ENCODE data around the gene ALG13.

- no peak for TF ChIP-seq POLR2A (IDR thresholded peaks at IDR 0.05)
- TF ChIP-seq, protein P1, sequence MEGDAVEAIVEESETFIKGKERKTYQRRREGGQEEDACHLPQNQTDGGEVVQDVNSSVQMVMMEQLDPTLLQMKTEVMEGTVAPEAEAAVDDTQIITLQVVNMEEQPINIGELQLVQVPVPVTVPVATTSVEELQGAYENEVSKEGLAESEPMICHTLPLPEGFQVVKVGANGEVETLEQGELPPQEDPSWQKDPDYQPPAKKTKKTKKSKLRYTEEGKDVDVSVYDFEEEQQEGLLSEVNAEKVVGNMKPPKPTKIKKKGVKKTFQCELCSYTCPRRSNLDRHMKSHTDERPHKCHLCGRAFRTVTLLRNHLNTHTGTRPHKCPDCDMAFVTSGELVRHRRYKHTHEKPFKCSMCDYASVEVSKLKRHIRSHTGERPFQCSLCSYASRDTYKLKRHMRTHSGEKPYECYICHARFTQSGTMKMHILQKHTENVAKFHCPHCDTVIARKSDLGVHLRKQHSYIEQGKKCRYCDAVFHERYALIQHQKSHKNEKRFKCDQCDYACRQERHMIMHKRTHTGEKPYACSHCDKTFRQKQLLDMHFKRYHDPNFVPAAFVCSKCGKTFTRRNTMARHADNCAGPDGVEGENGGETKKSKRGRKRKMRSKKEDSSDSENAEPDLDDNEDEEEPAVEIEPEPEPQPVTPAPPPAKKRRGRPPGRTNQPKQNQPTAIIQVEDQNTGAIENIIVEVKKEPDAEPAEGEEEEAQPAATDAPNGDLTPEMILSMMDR (IDR thresholded peaks at IDR 0.05) = no peak
Observed at GRCh38 chrX:111661241-111661640, 19.7 kb upstream of the ALG13 start.
